T-helper 17 cell (primary cell): Measurements from ENCODE around the gene TCEANC. TPM values are rescaled to one million over a fixed set of nuclear protein-coding genes. Genes with fewer than 3 reads are reported as not detected.
A peak's percentile ranks its signal among the peaks of the same experiment; 100 is the strongest.

Source experiments
- ATAC-seq: fragments of 150-1000 bp; cut with Tn5 transposase; 2 replicates; pipeline ENCODE4 v1.10.0; 2021; ENCODE audit warnings: mild to moderate bottlenecking, moderate library complexity
- DNase-seq, 3 donors: peaks; one replicate each; pipeline versions ENCODE4 v3.0.0 to v3.0.0-alpha.2; 2020 to 2021
- H3K9me3 ChIP-seq: one replicate; pipeline ENCODE4 v1.7.0; 2013; ENCODE audit warnings: low read length, mild to moderate bottlenecking; ENCODE audit not compliant: control insufficient read depth, poor library complexity, severe bottlenecking
- H3K27ac Mint-ChIP-seq: one replicate; pipeline ENCODE4 v1.8.0; 2022; ENCODE audit warnings: mild to moderate bottlenecking, moderate library complexity, mixed read lengths
- H3K27me3 Mint-ChIP-seq: one replicate; pipeline ENCODE4 v1.8.0; 2022; ENCODE audit warnings: mixed read lengths
- H3K36me3 Mint-ChIP-seq: one replicate; pipeline ENCODE4 v1.8.0; 2022; ENCODE audit warnings: low read depth, mixed read lengths
- H3K4me1 Mint-ChIP-seq: one replicate; pipeline ENCODE4 v1.8.0; 2022; ENCODE audit warnings: mild to moderate bottlenecking, mixed read lengths
- H3K4me3 Mint-ChIP-seq: one replicate; pipeline ENCODE4 v1.8.0; 2022; ENCODE audit warnings: mild to moderate bottlenecking, moderate library complexity, mixed read lengths
- total RNA-seq, 4 donors: library from RNA in 2 of 4; stranded (reverse) in 2 of 4; gene quantifications; one replicate each; pipeline ENCODE4 v1.2.3 and lab custom pipeline; 2022 to 2026

Gene TCEANC
- total RNA-seq, 2 donors from 2014 or later: 7.8 to 8.8 TPM

DNA sequence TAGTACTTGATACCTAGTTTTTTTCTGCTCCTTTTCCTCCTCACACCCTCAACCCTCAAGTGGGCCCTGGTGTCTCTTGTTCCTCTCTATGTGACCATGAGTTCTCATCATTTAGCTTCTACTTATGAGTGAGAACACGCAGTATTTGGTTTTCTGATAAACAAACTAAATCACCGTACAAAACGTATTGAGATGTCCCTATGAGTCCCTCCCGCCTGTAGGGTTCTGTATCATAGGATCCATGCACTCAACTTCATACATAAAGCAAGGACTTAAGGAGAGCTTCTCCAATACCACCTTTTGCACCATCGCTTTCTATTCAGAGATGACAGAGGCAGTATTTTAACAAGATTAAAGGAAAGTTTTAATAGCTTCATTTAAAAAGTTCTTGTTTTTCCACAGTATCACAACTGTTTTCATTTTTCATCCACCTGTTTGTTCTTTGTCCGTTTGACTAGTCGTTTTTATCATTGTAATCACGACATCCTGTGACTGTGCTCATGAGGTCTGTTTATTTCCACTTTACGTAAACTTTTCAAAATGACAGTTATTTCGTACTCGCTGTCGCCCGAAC is 35.5 kb downstream of the TCEANC start:
- Mint-ChIP-seq H3K27ac (peak overlapping the region; percentile 88), H3K4me1 (peaks cover 26% of the 10 kb centered on the region), H3K4me3 (peak overlapping the region; percentile 89), H3K36me3 (no peaks in the 10 kb centered on the region), H3K27me3 (no peaks in the 10 kb centered on the region)
- no peaks in the 10 kb centered on the region for H3K9me3 ChIP-seq
- peak; percentile 16 for ATAC-seq
- no peak for DNase-seq

DNA sequence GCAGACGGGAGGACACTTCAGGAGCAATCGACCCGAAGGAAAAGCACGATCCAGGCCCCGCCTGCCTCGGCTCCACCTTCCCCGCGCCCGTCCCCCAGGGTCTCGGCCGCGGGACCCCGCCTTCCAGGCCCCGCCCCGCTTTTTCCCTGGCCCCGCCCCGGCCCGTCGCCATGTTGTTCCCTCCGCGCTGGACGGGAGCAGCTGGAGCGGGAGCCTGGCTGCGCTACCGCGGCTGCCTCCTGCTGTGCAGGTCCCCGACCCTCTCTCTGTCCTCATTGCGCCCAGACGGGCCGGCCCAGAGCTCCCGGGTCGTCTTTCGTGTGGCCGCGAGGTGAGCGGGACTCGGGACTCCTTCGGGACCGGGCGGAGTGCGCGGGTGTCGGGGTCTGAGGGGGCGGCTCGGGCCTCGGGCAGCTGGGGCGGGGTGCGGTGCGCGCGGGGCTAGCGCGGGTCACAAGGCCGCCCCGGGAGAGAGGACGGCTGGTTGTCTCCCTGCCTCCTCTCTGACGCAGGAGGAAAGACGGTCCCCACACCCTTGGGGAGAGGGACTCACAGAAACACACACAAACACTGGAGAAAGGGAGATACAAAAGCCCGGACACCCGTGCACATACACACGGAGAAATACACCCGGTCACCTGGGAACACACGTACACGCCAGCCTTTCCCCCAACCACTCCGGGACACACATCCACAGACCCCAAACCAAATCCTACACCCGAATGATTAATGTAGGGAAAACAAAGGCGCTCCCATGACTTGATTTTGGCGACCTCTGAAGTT is 36.2 kb downstream of the TCEANC start, which contains the start of gene RAB9A:
Gene RAB9A (plus strand): TSS at position 171 of the 783 bp plus-strand sequence. CDS start 19,619 bp downstream, outside the sequence.
- H3K9me3 ChIP-seq: no peaks in the 10 kb centered on the region
- H3K36me3 Mint-ChIP-seq: no peaks in the 10 kb centered on the region
- peak within 1 kb of the TSS; percentile 88 for H3K27ac Mint-ChIP-seq
- no peaks in the 10 kb centered on the region for H3K27me3 Mint-ChIP-seq
- H3K4me1 Mint-ChIP-seq: peaks cover 28% of the 10 kb centered on the region
- DNase-seq: peak; percentile 74 to 81 (median 79)
- peak; percentile 92 for ATAC-seq
- H3K4me3 Mint-ChIP-seq: peak within 1 kb of the TSS; percentile 89

DNA sequence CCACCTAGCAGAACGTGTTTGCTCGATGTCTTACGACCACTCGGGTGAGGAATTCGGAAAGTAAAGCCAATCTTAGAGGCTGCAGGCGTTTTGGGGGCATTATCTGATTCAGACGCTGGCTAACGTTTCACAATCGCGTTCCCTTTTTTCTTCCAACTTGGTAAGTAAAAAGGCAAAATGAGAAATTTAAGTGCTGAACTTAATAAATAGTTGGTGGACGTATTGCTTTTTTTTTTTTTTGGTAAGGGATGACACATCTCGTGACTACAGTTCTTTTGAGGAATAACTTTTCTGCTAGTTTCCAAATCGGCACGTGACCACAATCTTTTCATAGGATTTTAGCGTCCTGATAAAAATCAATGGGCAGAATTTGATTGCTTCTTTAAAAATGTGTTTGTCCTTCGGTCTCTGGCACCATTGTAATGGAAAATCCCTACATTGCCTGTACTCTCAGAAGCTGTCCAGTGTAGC is 36.8 kb downstream of the TCEANC start:
- Mint-ChIP-seq H3K36me3 (no peaks in the 10 kb centered on the region), H3K4me1 (peaks cover 28% of the 10 kb centered on the region), H3K27me3 (no peaks in the 10 kb centered on the region), H3K4me3 (peak overlapping the region; percentile 89), H3K27ac (peak overlapping the region; percentile 88)
- H3K9me3 ChIP-seq: no peaks in the 10 kb centered on the region
- ATAC-seq (no peak), DNase-seq (no peak)

DNA sequence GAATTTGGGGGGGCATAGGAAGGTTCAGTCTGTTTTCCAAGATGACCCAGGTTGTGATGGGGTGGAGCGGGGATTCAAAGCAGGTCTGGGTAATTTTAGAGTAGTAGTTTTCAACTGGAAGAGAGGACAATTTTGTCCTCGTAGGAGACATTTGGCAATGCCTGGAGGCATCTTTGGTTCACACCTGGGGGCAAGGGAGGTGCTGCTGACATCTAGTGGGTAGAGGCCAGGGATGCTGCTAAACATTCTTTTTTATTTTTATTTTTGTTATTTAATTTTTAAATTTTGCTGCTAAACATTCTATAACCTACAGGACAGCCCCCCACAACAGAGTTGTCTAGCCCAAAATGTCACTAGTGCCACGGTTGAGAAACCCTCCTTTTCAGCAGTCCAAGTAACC is 37.9 kb downstream of the TCEANC start:
- Mint-ChIP-seq H3K4me1 (peaks cover 32% of the 10 kb centered on the region), H3K4me3 (peak overlapping the region; percentile 89), H3K27me3 (no peaks in the 10 kb centered on the region), H3K36me3 (no peaks in the 10 kb centered on the region), H3K27ac (peak overlapping the region; percentile 88)
- ATAC-seq (no peak), DNase-seq (peak in 1 of 3 donors; percentile 12)
- no peaks in the 10 kb centered on the region for H3K9me3 ChIP-seq

DNA sequence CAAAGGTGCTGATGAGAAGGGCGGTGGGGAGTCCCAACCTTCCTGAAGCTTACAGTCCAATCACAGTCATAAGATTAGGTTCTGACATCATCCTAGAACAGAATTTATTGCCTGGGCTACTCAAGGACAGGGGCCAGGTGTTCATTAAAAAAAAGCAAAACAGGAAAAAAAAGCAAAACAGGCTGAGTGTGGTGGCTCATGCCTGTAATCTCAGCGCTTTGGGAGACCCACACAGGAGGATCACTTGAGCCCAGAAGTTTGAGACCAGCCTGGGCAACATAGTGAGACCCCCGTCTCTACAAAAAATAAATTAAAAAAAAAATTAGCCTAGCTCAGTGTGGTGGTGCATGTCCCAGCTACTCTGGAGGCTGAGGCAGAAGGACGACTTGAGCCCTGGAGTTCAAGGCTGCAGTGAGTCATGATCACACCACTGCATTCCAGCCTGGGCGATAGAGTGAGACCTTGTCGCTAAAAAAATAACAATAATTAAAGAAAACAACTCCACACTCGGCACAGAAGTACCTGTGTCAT is 39.0 kb downstream of the TCEANC start:
- H3K27ac Mint-ChIP-seq: peak overlapping the region; percentile 81
- DNase-seq (no peak), ATAC-seq (no peak)
- H3K36me3 Mint-ChIP-seq: no peaks in the 10 kb centered on the region
- peaks cover 37% of the 10 kb centered on the region for H3K4me1 Mint-ChIP-seq
- H3K27me3 Mint-ChIP-seq: no peaks in the 10 kb centered on the region
- no peaks in the 10 kb centered on the region for H3K9me3 ChIP-seq
- H3K4me3 Mint-ChIP-seq: no peak overlapping the region

DNA sequence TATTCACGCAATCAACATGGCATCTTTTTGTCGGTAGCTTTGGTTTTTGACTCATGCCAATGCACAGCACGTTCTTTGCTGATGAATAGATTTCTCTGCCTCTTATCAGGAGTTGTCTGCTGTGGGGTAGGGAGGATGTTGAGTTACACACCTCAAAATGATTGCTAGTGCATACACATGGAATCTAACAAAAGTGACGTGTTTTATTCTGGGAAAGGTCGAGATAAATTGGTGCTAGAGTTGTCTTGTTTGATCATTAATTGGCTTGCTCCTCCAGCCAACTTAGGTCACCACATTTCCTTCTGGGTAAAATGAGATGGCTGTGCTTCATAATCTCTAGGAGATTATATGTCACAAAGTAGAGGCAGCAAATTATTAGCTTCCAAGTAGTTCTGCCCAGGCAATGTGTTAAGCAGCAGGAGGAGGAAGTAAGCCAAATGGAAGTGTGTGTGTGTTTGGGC is 39.9 kb downstream of the TCEANC start:
- H3K9me3 ChIP-seq: no peaks in the 10 kb centered on the region
- DNase-seq: no peak
- peaks cover 37% of the 10 kb centered on the region for H3K4me1 Mint-ChIP-seq
- no peaks in the 10 kb centered on the region for H3K36me3 Mint-ChIP-seq
- peak overlapping the region; percentile 81 for H3K27ac Mint-ChIP-seq
- ATAC-seq: no peak
- no peaks in the 10 kb centered on the region for H3K27me3 Mint-ChIP-seq
- H3K4me3 Mint-ChIP-seq: peak overlapping the region; percentile 81

DNA sequence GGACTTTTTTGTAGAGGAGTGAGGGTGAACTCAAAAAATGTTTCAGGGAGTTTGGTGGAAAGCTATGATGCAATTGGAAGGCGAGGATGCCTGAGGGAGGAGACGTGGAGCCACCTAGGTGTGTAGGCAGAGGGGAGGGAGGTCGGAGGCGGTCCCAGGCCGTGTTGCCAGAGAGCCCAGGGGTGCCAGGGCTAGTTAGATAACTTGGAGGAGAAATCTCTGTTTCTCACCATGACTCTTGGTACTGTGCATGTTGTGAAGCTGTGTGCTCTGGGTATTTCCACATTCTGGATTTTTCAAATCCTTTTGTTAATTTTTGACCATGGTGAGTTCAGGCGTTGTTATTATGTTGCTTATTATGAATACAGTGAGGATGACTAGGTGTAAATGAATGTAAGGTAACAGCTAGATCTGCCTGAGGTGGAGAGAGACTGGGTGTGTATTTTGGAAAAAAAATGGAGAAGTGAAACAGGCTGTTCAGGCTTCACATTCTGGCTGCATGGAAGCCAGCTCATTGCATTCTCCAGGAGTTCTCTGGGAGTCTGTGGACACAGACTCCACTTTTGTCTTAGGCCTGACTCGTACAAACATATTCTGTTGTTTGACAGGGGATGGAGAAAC is 40.5 kb downstream of the TCEANC start:
- H3K9me3 ChIP-seq: no peaks in the 10 kb centered on the region
- Mint-ChIP-seq H3K4me3 (peak overlapping the region; percentile 81), H3K36me3 (no peaks in the 10 kb centered on the region), H3K4me1 (peaks cover 37% of the 10 kb centered on the region), H3K27me3 (no peaks in the 10 kb centered on the region), H3K27ac (peak overlapping the region; percentile 81)
- ATAC-seq: no peak
- no peak for DNase-seq

DNA sequence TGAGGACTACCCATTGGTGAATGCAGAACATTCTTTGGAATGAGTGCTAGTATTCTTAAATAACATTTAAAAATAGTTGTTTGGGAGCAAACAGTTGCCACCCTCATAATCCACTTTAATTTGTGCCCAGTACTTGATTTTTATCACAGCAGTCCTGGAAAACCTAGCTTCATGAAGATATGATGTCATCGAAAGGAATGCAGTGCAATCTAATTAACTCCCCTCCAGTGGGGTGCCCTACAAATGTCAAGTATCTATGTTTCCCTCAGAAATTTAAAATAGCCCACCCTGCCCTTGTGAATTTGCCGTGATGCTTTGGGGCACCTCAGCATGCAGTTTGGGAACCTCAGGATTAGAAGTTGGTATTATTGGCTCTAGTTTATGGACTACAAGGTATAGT is 41.4 kb downstream of the TCEANC start:
- Mint-ChIP-seq H3K4me1 (peaks cover 41% of the 10 kb centered on the region), H3K27ac (no peak overlapping the region), H3K36me3 (no peaks in the 10 kb centered on the region), H3K27me3 (no peaks in the 10 kb centered on the region), H3K4me3 (no peak overlapping the region)
- DNase-seq (no peak), ATAC-seq (no peak)
- H3K9me3 ChIP-seq: no peaks in the 10 kb centered on the region

DNA sequence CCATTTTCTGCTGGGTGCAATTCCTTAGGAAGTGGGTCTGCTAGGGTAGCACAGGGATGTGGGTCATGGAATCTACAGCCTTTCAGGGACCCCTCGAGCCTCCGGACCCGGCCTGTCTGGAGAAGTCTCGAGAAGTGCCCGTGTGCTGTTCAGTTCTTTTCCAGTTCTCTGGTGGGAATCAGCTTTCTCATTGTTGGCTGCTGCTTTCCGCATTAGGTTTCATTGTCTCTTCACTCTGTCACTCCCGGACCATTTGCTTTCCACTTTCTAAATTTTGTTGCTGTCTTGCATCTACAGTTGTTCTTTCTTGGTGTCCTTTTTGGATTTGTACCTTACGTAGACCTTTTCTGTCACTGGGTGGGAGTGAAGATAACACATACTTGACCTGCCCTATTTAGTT is 42.0 kb downstream of the TCEANC start:
- no peak for DNase-seq
- H3K27ac Mint-ChIP-seq: peak overlapping the region; percentile 68
- H3K4me1 Mint-ChIP-seq: peaks cover 43% of the 10 kb centered on the region
- no peaks in the 10 kb centered on the region for H3K9me3 ChIP-seq
- H3K27me3 Mint-ChIP-seq: no peaks in the 10 kb centered on the region
- H3K4me3 Mint-ChIP-seq: no peak overlapping the region
- no peak for ATAC-seq
- H3K36me3 Mint-ChIP-seq: no peaks in the 10 kb centered on the region

DNA sequence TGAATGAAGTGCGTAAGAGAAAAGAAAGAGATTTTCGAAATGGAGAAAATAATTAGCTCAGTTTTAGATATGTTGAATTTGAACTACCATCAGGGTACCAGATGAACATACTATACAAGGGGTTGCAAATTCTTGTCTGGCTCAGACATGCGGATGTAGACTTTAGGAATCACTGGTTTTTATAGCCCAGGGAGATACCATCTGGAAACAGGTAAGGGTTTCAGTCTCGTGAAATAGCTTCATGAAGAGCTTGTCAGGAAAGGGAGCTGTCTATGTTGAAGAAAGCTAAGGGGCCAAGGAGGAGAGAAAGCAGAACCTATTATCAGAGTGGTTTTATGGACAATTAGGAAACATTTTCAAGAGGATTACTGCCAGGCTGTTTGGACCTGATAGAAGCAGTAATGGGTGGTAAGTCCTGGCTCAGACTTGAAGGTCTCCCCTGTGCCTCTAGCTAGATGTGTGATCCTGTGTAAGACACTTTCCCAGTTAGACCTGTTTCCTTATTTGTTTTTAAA is 42.7 kb downstream of the TCEANC start:
- no peak for ATAC-seq
- H3K4me1 Mint-ChIP-seq: peaks cover 41% of the 10 kb centered on the region
- peak overlapping the region; percentile 68 for H3K27ac Mint-ChIP-seq
- DNase-seq: no peak
- H3K27me3 Mint-ChIP-seq: no peaks in the 10 kb centered on the region
- no peak overlapping the region for H3K4me3 Mint-ChIP-seq
- no peaks in the 10 kb centered on the region for H3K36me3 Mint-ChIP-seq
- no peaks in the 10 kb centered on the region for H3K9me3 ChIP-seq

DNA sequence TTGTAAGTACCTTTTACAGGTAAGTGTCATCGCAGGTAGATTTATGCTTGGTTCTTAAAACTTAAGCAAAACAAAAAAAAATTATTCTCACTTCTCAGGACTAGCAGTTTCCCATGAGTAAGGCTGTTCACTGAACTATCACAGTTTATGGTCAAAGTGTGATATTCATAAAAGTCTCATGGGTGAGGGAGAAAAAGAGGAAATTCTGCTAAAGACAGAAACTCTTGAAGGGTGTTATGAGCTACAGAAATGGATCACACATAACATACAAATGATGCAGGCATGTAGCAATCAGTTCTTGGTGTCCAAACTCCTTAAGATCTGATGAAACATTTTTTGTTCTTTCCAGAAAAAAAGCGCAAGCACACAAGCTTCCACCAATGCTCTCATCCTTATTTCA is 44.5 kb downstream of the TCEANC start:
- ATAC-seq (no peak), DNase-seq (no peak)
- Mint-ChIP-seq H3K36me3 (no peaks in the 10 kb centered on the region), H3K4me3 (no peak overlapping the region), H3K27me3 (no peaks in the 10 kb centered on the region), H3K4me1 (peaks cover 51% of the 10 kb centered on the region), H3K27ac (no peak overlapping the region)
- H3K9me3 ChIP-seq: no peaks in the 10 kb centered on the region

DNA sequence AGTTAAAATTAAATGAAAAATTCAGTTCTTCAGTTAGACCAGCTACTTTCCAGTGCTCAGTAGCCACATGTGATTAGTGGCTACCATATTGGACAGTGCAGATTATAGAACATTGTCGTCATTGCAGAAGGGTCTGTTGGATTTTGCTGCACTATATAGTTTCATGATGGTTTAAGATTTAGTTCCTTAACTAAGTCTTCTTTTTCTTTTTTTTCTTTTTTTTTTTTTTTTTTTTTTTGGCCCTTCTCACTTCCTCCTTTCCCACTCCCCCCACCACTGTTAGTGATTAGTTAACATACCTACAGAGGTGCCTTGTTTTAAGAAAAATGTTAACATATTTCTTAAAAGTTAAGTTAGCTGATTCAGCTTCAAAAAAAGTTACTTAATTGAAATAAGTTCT is 45.0 kb downstream of the TCEANC start:
- peaks cover 48% of the 10 kb centered on the region for H3K4me1 Mint-ChIP-seq
- no peak overlapping the region for H3K4me3 Mint-ChIP-seq
- ATAC-seq: no peak
- no peak for DNase-seq
- no peaks in the 10 kb centered on the region for H3K9me3 ChIP-seq
- H3K36me3 Mint-ChIP-seq: no peaks in the 10 kb centered on the region
- H3K27me3 Mint-ChIP-seq: no peaks in the 10 kb centered on the region
- no peak overlapping the region for H3K27ac Mint-ChIP-seq

DNA sequence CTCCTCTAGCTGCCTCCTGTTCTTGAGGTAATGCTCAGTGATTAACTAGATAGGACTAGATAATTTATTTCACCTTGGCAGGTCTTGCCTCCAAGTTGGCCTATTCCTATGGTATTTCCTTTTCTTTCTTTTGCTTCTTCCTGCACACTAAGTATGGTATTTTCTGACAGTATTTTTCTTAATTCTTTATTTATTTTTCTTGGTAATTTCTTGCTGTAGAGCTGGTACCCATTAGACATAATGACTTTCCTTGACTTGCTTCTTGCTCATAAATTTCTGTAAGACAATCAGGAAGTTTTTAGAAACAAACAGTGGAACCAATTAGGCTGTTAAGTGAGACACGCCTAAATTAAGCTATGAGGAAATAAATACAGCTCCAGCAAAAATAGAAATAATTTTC is 45.5 kb downstream of the TCEANC start:
- Mint-ChIP-seq H3K36me3 (no peaks in the 10 kb centered on the region), H3K4me1 (peaks cover 44% of the 10 kb centered on the region), H3K27me3 (no peaks in the 10 kb centered on the region), H3K27ac (peak overlapping the region; percentile 83), H3K4me3 (no peak overlapping the region)
- H3K9me3 ChIP-seq: no peaks in the 10 kb centered on the region
- DNase-seq: no peak
- no peak for ATAC-seq
